Measurements from ENCODE around the gene PGM2. TPM values are rescaled to one million over a fixed set of nuclear protein-coding genes. Genes with fewer than 3 reads are reported as not detected.

The PGM2 gene
- total and polyA plus RNA-seq, 2 donors (not counting 3 experiments of a cell fraction or from before 2014, with no cell fraction given) = 17.9 to 53.9 TPM

DNA sequence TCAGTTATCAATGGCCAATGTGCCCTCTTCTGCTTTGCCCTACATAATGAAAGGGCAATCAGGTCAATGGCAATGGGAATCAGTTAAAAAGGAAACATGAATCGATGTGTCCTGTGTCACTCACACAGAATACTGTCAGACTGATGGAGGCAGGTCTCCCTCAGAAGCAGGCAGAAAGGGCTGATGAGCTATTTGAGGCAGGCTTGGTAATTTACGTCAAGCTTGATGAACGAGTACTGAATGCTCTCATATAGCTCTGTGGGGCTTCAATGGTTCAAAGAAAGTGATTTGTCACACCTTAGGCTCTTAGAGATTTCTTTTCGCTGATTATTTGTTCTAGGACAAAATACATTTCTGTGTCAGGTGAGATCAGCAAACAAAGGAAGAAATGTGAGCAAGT is 41.8 kb downstream of the PGM2 start:
- CTCF ChIA-PET = interaction anchor here (1.0 kb wide), 1 partner anchor 8 kb away, joined by 3 read pairs; no protein-coding TSS in a partner anchor
- no TSS peak for BruUV-seq (replicated peaks)
- Histone ChIP-seq H3K4me2 (ENCODE audit: insufficient read depth, low read length) (no peak overlapping the region), H3K4me1 (ENCODE audit: control insufficient read depth, extremely low read depth, insufficient read depth, low read length) (no peaks in the 10 kb centered on the region), H2AFZ (ENCODE audit: low read depth, low read length) (no peak overlapping the region), H3K9me3 (replicated peaks; ENCODE audit: control insufficient read depth, insufficient read depth, low read length) (no peaks in the 10 kb centered on the region), H3K27me3 (ENCODE audit: control insufficient read depth in 2 of 2, insufficient read depth in 2 of 2, low read length in 2 of 2) (no peaks in the 10 kb centered on the region), H4K20me1 (replicated peaks; ENCODE audit: control insufficient read depth, extremely low read depth, insufficient read depth, low read length) (no peaks in the 10 kb centered on the region), H3K9ac (replicated peaks; ENCODE audit: extremely low read depth, insufficient read depth, low read length) (no peak overlapping the region), H3K4me3 (replicated peaks in 1 of 3; ENCODE audit: insufficient read depth in 1 of 3, low read depth in 1 of 3, low read length in 3 of 3) (no peak overlapping the region), H3K36me3 (ENCODE audit: control insufficient read depth in 2 of 2, extremely low read depth in 1 of 2, insufficient read depth in 2 of 2, low read length in 2 of 2) (peaks cover 0 to 2% of the 10 kb centered on the region in 2 experiments), H3K9me1 (replicated peaks; ENCODE audit: control insufficient read depth, extremely low read depth, insufficient read depth, low read length) (no peaks in the 10 kb centered on the region), H3K27ac (ENCODE audit: insufficient read depth, low read depth, low read length) (no peak overlapping the region), H3K79me2 (ENCODE audit: control insufficient read depth, insufficient read depth, low read length) (no peaks in the 10 kb centered on the region)
- intact Hi-C loops (cut with micrococcal nuclease) (no loop called here), dilution Hi-C loops (cut with MboI; ENCODE audit: extremely low pct_ligation_motif_present, low sequenced_read_pairs) (no loop called here)
- FAIRE-seq = no peak
- no peak for DNase-seq (ENCODE audit: low read depth, low spot score)
- POLR2A ChIA-PET = no interaction called here
- TF ChIP-seq JUN (IDR thresholded peaks at IDR 0.05; ENCODE audit: borderline replicate concordance, insufficient read depth, insufficient read length, low read depth) (no peak), EZH2 (IDR thresholded peaks at IDR 0.05; ENCODE audit: borderline replicate concordance, low read depth, low read length, severe bottlenecking) (no peak), FOS (IDR thresholded peaks at IDR 0.05; ENCODE audit: borderline replicate concordance, insufficient read depth, low read length) (no peak), POLR2AphosphoS5 (IDR thresholded peaks at IDR 0.05; ENCODE audit: insufficient read depth, low read depth, low read length) (no peak), GATA2 (IDR thresholded peaks at IDR 0.05; ENCODE audit: insufficient read depth, insufficient read length, low read depth, low read length) (no peak), MYC (IDR thresholded peaks at IDR 0.05; ENCODE audit: low read depth, low read length) (no peak), POLR2A (IDR thresholded peaks at IDR 0.05; ENCODE audit: low read depth, low read length) (no peak)
- TF ChIP-seq, protein P1, sequence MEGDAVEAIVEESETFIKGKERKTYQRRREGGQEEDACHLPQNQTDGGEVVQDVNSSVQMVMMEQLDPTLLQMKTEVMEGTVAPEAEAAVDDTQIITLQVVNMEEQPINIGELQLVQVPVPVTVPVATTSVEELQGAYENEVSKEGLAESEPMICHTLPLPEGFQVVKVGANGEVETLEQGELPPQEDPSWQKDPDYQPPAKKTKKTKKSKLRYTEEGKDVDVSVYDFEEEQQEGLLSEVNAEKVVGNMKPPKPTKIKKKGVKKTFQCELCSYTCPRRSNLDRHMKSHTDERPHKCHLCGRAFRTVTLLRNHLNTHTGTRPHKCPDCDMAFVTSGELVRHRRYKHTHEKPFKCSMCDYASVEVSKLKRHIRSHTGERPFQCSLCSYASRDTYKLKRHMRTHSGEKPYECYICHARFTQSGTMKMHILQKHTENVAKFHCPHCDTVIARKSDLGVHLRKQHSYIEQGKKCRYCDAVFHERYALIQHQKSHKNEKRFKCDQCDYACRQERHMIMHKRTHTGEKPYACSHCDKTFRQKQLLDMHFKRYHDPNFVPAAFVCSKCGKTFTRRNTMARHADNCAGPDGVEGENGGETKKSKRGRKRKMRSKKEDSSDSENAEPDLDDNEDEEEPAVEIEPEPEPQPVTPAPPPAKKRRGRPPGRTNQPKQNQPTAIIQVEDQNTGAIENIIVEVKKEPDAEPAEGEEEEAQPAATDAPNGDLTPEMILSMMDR (IDR thresholded peaks at IDR 0.05; ENCODE audit: extremely low read depth in 1 of 2, insufficient read depth in 1 of 2, low read depth in 1 of 2, low read length in 2 of 2) = no peak
- TF ChIP-seq, protein P2, sequence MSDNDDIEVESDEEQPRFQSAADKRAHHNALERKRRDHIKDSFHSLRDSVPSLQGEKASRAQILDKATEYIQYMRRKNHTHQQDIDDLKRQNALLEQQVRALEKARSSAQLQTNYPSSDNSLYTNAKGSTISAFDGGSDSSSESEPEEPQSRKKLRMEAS (IDR thresholded peaks at IDR 0.05; ENCODE audit: insufficient read depth, insufficient read length) = no peak
